Upper lobe of left lung (tissue), 4 donors: ENCODE results near the gene TRIM49D2.
"Not testable (repeated sequence)": the region's sequence is repeated elsewhere in the genome, so short reads cannot be mapped to it uniquely, and the experiment has no call there.

Experiments
- EP300 ChIP-seq, 4 donors: sonication (generic); formaldehyde crosslinking; IDR thresholded peaks; one replicate each; pipeline ENCODE4 v1.5.1; 2017; ENCODE audit warnings: antibody characterized with exemption in 4 of 4, control low read depth in 2 of 4
- POLR2A ChIP-seq, 4 donors: fragments of 450-650 bp; IDR thresholded peaks; one replicate each; pipeline ENCODE4 v1.5.1; 2016 to 2017; ENCODE audit warnings: antibody characterized with exemption in 4 of 4, mild to moderate bottlenecking in 2 of 4
- TF ChIP-seq, protein P1 (sequence below), 6 experiments: fragments of 450-650 bp in 4 of 6; fragments of 200-600 bp in 2 of 6; sonication (generic) in 2 of 6; IDR thresholded peaks; one replicate each; pipeline ENCODE4 v1.5.1; 2016 to 2019; ENCODE audit warnings: antibody characterized with exemption in 6 of 6

DNA sequence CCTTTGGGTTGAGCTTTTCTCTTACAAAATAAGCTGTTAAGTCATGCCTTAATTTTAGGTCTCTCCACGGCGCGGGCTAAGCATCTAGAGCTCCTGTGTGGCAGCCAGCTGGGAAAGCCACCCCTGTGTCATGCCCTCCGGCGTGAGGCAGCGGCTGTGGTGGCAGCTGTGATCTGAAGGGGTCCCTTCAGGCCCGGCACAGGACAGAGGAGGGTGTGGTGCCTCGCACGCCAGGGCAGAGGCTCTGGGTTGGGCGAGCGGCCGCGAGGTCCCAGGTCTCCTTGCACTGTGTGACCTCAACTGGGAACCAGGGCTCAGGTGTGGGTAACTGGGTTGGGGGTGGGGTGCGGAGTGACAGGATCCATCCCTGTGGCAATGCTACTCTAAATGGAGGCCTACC, 23.1 kb upstream of the TRIM49D2 start:
- TF ChIP-seq, protein P1, sequence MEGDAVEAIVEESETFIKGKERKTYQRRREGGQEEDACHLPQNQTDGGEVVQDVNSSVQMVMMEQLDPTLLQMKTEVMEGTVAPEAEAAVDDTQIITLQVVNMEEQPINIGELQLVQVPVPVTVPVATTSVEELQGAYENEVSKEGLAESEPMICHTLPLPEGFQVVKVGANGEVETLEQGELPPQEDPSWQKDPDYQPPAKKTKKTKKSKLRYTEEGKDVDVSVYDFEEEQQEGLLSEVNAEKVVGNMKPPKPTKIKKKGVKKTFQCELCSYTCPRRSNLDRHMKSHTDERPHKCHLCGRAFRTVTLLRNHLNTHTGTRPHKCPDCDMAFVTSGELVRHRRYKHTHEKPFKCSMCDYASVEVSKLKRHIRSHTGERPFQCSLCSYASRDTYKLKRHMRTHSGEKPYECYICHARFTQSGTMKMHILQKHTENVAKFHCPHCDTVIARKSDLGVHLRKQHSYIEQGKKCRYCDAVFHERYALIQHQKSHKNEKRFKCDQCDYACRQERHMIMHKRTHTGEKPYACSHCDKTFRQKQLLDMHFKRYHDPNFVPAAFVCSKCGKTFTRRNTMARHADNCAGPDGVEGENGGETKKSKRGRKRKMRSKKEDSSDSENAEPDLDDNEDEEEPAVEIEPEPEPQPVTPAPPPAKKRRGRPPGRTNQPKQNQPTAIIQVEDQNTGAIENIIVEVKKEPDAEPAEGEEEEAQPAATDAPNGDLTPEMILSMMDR (IDR thresholded peaks at IDR 0.05): not testable (repeated sequence)
- not testable (repeated sequence) for TF ChIP-seq EP300, POLR2A (IDR thresholded peaks at IDR 0.05)
